Stimulated activated CD8-positive, alpha-beta memory T cell treated with anti-CD3 and anti-CD28 coated beads, Interleukin-12 subunit alpha, Interleukin-12 subunit beta, amount 100 ng/mL, for 24 hours (primary cell): ENCODE measurements around the gene GLIS2.

Experiments used
- DNase-seq: peaks from one replicate; pipeline ENCODE4 v3.0.0-alpha.2; 2020; ENCODE audit errors: extremely low read depth

GLIS2 gene

DNA sequence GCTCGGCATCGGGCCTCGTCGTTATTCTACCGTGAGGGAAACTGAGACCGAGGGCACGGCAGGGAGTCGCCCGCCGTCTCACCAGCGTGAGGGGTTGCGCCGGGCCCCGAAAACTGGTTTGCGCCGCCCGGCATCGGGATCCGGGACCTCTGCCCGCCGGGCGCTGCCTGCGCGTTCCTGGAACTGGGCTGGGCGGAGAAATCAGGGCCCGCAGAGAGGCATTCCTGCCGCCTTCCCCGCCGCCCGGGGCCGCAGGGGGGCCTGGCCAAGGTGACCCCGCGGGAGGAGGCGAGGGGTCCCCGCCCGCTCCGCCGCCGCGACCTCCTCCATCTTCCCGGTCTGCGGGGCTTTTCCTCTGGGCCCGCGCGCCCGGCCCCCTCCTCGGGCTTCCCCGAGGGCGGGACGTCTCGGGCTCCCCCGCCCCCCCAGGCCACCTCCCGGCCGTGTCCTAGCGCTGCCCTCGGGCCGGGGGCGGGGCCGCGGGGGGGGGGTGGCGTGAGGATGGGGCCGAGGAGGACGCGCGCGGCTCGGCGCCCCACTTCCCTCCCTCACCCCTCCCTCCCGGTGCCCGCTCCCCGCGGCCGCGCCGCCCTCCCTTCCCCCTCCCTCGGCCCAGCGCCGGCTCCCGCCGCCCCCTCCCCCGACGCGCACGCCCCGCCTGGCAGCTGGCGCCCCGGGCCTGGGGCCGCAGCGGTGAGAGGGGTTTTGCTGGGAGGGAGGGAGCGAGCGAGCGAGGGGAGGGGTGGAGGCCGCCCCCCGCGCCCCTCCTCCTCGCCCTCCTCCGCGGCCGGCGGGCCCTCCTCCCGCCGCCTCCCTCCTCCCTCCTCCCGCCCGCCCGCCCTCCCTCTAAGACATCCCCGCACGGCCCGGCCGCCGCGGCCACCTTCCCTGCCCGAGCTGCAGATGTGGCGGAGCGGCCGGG is at the start of gene GLIS2:
Gene GLIS2, plus strand, starts transcription at position 882 of the 922 bp plus-strand sequence. CDS start 16,214 bp downstream, outside the sequence.
- DNase-seq = no peak

DNA sequence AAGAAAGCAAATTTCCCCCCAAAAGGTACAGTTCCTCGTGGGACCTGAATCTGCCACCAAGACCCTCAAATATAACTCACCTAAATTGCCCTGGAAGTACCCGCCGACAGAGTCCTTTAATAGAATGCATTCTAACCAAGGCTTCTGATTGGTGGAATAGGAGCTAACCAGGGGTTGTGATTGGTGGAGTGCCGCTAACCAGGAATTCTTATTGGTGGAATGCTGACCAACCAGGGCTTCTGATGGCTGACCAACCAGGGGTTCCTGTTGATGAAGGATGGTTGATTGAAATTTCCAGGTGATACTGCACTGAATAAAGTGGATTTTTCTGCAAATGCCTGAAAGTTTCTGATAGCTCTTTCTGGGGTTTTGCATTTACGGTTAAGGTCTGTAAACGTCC is 49.5 kb upstream of the GLIS2 start:
- no peak for DNase-seq

DNA sequence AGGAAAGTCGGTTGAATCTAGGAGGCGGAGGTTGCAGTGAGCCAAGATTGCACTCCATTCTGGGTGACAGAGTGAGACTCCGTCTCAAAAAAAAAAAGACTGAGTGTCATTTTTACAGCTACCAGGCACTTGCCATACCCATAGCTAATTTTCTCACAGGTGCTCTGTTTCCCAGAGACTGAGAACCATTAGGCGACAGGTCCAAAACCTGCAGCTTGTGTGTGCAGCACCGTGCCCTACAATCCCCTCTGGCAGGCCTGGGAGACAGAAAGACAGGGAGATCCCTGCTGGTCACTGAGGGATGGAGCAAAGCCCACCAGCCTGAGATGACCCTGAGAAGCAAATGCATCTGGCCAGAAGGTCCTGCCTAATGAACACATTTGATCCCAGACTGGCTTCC is 45.8 kb upstream of the GLIS2 start:
- DNase-seq = no peak

DNA sequence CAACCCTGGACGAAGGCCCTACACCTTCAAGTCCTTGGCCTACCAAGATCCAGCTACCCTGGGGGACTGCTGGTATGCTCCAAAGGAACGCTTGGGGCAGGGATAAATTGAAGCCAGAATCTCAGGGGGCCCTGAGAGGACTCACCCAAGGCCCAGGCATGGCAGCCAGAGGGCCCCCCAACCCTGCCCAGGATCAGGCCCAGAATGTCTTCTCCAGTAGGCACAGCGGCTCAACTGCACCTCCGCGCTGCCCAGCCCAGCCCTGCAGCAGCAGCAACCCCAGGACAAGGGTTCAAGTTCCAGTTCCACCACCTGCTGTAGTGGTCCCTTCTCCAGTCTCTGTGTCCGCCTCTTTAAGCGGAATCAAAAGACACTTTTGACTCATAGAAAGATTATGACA is 45.3 kb upstream of the GLIS2 start:
- no peak for DNase-seq

DNA sequence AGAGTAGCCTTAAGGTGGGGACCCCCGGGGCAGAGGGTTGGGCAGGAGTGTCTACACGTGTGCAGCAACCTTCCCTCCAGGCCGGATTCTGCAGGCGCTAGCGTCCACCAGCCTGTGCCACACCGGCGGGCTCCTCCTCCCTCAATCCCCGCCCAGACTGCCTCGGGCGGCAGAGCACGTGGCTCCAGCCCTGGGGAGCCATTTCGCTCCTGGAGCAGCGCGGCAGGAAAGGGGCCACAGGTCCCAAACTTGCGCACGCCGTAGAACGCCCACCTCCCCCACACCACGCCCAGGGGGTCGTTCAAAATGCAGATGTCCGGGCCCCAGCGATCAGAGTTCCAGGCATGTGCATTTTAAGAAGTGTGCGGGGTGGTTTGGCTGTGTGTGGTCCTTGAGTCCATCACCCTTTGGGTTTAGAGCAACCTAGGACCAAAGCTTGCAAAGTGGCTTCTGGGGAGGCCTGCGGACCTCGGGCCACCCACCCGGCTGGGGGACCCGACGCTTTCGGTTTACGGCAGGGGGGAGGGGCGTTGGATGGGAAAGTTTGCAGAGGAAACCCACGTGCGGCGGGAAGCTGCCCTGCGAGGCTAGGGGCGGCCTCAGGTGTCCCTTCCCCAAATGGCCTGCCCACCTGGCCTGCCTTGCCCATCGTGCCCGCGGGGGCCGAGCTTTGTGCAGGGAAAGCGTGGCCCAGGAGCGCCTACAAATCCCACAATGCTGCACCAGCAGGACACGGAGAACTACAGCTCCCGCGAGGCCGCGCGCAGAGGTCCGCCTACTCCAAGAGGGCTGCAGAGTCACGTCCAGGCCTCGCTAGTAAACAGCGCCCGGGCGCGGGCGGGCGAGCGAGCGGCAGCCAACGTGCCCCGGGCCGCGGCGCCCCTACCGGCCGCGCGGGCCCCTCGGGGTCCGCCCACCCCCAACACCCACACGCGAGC is 44.4 kb upstream of the GLIS2 start:
- DNase-seq = peak; percentile 77

DNA sequence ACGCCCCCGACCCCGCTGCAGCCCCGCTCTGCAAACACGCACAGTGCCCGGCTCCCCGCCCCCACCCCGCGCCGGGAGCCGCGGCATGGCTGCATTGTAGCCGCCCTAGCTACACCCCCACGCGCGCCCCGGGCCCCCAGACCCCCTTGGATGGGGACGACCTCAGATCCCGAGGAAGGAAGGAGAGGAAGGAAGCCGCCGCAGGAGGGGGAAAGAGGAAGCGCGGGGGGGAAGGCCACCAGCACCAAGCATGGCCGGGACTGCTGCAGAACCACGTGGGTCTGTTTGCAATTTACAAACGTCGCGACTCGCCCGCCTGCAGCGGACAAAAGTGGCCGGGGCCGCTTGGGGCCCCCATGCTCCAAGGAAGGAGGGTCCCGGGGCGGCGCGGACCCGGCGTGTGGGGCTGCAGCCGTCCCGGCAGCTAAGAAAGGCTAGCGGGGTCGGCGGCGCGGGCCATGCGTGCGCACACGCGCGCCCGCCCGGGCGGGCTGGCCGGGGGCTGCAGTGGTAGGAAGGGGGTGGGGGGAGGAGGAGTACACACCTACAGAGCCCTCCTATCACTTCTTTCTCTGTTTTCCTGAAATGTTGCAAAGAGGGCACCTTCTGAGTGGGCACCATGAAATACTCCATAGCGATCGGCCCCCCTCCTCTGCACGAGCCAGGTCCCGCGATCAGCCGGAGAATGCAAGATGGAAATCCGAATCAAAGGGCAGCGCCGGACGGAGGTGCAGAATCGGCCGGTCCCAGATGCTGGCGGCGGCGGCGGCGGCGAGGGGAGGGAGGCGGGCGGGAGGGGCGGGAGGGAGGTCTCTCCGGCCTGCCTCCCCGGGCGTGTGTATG is 43.5 kb upstream of the GLIS2 start:
- DNase-seq = no peak

DNA sequence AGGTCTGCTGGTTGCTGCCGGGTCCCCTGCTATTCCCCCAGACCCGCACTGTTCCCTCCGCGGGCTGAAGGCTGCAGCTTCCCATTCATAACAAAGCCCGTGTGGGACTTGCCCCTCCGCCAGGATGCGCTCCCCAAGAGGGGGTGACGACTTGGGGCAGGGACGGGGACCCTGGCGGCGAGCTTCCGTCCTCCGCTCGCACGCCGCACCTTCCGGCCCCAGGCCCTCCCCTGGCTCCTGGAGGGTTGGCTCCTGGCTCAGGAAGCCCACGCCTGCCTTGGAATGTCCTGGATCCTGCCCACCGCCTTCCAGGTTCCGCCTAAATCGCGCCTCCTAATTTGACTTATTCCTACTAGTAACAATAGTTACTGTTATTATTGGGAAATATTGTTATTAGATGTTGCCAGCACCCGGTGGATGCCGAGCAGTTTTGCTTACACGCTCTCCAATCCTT is 42.0 kb upstream of the GLIS2 start:
- peak; percentile 10 for DNase-seq

DNA sequence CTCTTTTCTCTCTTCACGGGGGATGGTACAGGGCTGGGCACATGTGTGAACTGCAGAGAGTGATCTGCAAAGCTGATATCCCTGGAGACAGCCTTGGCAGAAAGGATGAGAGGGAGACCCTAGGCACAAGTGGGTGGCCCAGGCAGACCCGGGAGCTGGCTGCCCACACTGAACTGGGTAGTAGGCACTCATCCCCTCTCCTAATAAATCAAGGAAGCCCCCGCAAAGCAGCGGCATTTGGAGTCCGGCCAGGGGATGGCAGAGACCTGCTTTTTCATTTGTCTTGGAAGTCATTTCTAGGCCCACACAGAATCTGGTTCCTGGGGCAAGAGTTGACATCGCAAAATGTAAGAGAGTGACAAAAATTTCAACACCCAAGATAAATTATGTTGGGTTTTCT is 40.0 kb upstream of the GLIS2 start:
- DNase-seq = no peak

DNA sequence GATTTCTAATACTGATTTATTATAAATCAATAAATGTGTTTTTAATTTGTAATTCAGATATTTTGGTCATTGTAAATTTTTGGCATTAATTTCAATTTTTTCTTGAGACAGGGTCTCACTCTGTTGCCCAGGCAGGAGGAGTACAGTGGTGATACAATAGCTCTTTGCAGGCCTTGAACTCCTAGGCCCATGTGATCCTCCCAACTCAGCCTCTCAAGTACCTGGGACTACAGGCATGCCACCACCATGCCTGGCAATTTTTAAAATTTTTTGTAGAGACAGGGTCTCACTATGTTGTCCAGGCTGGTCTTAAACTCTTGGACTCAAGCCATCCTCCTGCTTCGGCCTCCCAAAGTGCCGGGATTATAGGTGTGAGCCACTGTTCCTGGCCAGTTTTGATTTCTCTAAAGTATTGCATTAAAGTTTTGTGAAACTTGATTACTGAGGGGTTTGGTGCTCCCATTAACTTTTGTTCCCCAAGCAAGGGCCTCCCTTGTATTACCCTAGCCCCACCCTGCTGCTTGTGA is 37.8 kb upstream of the GLIS2 start:
- DNase-seq = no peak

DNA sequence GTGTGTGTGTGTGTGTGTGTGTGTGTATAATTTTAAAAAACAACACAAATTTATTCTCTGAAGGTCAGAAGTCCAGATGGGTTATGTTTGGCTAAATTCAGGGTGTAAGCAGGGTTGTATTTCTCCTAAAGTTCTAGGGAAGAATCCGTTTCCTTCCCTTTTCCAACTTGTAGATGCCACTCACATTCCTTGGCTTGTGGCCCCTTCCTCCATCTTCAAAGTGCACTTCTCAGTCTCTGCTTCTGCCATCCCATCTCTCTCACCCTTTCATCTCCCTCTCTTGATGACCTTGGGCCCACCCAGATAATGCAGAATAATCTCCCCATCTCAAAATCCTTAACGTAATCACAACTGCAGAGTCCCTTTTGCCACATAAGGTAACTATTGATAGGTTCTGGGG is 35.2 kb upstream of the GLIS2 start:
- no peak for DNase-seq

DNA sequence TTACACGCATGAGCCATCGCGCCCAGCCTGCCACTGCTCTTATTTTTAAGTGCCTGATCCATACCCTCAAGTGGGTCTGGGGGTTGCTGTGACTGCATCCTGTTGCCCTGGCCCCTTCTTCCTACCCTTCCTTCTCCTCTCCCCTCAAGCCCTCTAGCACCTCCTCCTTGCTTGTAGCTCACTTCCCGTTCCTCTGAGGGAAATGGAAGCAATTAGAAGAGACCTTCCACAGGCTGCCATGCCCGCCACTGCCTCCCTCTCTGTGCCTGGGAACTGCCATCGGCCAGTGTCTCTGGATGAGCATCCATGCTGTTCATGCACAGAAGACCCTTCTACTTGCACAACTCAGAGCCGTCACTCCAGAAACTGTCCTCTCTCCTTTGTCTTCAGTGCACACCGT is 32.4 kb upstream of the GLIS2 start:
- DNase-seq = no peak

DNA sequence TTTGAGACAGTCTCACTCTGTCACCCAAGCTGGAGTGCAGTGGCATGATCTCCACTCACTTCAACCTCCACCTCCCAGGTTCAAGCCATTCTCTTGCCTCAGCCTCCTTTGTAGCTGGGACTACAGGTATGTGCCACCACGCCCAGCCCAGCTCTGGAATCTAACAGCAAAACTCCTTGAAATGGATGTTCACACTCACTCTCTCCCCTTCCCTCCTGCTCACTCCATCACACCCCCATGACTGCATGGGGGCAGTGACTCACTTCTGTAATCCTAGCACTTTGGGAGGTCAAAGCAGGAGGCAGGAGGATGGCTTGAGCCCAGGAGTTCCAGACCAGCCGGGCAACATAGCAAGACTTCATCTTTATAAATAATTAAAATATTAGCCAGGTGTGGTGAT is 31.9 kb upstream of the GLIS2 start:
- no peak for DNase-seq

DNA sequence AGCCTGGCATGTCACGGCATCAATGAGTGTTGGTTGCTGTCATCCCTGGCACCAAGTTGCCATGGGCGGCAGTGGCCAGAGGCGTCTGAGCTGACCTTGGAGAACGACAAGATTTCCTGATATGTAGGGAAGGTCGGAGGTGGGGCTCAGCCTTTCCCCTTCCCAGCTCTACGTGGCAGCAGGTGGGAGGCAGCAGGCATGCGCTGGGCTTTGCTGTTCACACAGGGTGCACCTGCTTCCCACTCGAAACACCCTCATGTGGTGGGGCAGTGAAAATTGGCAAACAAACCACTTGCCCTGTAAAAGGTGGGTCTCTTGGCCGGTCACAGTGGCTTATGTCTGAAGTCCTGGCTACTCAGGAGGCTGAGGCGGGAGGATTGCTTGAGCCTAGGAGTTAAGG is 30.7 kb upstream of the GLIS2 start:
- DNase-seq = no peak

DNA sequence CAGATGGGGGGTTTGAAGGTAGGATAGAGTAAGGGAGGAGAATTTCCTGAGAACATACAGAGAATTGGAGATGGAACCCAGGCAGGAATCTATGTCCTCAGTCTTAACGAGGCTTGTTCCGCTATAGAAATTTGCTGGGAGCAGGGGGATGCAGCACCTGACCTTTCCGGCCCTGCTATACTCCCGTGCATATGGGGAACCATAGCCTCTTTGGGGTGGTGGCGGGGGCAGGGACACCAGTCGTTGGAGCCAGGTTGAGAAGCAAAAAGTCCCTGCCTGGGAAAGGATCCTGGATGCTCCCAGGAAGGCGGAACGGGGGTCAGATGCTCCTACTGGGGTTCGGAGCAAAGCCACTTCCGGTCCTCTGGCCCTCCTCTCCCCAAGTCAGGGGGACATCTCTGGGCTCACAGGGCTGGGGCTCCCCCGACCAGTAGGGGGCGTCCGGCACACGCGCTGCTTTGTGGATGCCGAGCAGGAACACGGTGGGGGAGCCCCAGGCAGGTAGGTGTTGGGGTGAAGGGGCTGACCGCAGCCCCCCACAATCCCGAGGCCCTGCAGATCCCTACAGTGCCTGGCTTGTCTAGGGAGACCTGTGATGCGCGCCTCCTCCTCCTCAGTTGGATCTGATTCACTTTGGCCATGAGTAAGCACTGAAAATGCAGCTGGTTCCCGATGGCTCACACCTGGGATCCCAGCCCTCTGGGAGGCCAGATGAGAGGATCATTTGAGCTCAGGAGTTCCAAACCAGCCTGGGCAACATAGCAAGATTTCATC is 27.5 kb upstream of the GLIS2 start:
- DNase-seq = peak; percentile 61

DNA sequence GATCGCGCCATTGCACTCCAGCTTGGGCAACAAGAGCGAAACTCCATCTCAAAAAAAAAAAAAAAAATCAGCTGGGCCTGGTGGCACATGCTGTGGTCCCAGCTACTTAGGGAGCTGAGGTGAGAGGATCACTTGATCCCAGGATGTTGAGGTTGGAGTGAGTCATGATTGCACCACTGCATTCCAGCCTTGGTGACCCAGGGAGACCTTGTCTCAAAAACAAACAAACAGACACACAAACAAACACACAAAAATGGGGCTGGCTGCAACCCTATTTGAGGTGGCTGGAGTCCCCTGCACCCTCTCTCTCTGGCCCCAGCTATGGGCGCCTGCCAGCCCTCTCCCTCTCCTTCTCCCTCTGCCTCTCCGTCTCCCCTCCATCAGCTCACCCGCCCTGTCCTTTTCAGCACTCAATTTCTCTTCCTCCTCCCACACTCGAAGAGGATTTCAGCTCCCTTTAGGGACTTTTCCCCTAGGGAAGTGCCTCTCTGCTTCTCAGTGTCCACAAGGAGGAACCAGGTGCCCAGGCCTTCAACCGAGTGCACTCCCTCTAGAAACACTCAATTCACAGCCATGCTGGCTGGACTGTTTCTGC is 25.5 kb upstream of the GLIS2 start:
- DNase-seq = no peak

DNA sequence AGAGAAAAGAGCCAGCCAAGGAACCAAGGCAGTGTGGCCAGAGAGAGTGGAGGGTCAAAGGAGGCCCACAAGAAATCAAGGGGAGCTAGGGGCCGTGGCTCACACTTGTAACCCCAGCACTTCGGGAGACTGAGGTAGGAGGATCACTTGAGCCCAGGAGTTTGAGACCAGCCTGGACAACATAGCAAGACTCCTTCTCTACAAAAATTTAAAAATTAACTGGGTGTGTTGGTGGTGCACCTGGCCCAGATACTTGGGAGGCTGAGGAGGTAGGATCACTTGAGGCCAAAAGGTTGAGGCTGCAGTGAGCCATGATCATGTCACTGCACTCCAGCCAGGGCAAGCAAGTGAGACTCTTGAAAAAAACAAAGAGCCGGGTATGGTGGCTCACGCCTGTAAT is 24.2 kb upstream of the GLIS2 start:
- DNase-seq = no peak

DNA sequence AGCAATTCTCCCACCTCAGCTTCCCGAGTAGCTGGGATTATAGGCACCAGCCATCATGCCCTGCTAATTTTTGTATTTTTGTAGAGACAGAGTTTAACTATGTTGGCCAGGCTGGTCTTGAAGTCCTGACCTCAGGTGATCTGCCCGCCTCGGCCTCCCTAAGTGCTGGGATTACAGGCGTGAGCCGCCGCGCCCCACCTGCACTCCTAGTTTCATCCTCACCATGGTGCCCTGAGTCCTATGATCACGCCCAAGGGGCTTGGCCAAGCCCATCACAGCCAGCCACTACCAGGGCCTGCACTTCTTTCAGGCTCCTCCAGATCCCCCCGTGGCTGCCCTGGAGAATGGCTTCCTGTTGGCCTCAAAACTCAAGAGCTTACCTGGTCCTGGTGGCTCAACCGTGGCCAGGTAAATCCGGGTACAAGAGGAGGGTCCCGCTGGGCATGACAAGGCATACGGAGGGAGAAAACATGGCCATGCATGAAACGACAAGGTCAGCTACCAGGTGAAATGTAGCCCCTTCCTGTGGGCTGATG is 22.6 kb upstream of the GLIS2 start:
- no peak for DNase-seq

DNA sequence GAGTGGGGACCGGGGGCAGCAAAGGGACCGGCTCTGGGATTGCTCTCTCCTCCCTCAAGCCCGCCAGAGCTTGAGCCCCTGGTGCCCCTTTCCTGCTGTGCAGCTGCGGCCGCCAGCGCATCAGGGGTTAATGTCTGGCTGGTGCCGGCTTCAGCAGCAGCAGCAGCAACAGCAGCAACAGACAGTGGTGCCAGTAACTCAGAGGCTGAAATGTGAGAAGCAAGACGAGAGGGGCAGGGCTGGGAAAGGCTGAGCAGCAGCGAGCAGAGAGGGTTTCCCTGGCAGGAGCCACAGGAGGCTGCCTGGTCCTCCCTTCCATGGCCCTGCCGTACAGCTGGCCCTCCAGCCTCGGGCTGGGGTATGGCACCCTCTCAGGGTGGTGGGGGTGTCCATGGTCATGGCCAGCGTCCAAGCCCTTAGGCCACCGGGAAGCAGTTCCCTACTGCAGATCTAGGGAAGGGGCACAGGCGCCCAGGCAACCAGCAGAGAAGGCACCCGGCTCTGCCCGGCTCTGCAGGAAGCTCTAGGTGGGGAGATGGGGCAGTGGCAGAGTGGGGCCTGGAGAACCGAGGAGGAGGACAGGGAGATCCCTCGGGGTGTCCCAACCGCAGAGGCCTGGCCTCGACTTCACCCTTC is 21.9 kb upstream of the GLIS2 start:
- DNase-seq = no peak

DNA sequence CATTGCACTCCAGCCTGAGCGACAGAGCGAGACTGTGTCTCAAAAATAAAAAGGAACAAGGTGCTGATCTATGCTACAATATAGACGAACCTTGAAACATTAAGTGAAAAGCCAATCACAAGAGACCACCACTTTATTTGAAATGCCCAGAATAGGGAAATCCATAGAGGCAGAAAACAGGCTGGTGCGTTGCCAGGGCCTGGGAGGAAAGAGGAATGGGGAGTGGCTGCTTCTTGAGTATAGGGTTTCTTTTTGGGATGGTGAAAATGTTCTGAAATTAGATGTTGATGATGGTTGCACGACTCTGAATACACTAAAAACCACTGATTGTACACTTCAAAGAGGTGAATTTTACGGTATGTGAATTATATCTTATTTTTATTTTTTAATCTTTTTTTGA is 20.3 kb upstream of the GLIS2 start:
- DNase-seq = no peak
